T-helper 1 cell treated with Interleukin-12 subunit alpha and Interleukin-12 subunit beta and Interleukin-4 antibody, amounts not matched to agents 30 μg/mL and 1 μg/mL, for 36 hours (primary cell): ENCODE data around the gene SNX19.

Source experiments
- H3K27ac Mint-ChIP-seq: one replicate; pipeline ENCODE4 v1.8.0; 2021; ENCODE audit warnings: mild to moderate bottlenecking, mixed read lengths
- H3K27me3 Mint-ChIP-seq: one replicate; pipeline ENCODE4 v1.8.0; 2021; ENCODE audit warnings: low read depth, mixed read lengths
- H3K36me3 Mint-ChIP-seq: one replicate; pipeline ENCODE4 v1.8.0; 2021; ENCODE audit warnings: low read depth, mixed read lengths
- H3K4me1 Mint-ChIP-seq: one replicate; pipeline ENCODE4 v1.8.0; 2021; ENCODE audit warnings: low read depth, mixed read lengths
- H3K4me3 Mint-ChIP-seq: one replicate; pipeline ENCODE4 v1.8.0; 2021; ENCODE audit warnings: mild to moderate bottlenecking, moderate library complexity, mixed read lengths
- H3K9me3 Mint-ChIP-seq: one replicate; pipeline ENCODE4 v1.8.0; 2021; ENCODE audit warnings: mixed read lengths

Gene SNX19

DNA sequence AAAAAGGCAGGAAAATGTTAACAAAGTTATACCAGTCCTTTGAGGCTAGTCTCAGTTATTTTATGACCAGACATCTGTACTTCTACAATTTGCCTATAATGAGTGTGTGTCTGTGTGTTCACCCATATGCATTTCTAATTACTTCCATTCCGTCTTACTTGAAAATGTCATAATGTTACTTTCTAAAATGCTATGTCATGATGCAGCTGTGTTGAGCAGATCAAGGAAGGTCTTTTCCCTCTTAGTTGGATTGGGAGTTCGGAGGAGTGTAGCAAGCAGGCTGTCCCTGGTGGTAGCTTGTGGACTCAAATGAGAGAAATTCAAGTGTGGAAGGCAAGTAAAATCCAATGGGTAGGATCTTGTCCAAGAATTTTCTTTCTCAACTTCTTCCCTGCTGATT lies 3.0 kb downstream of the SNX19 start:
- Mint-ChIP-seq H3K27me3 (no peaks in the 10 kb centered on the region), H3K9me3 (no peaks in the 10 kb centered on the region), H3K36me3 (peaks cover 38% of the 10 kb centered on the region), H3K27ac (no peak overlapping the region), H3K4me1 (peaks cover 29% of the 10 kb centered on the region), H3K4me3 (peak overlapping the region; percentile 39)

DNA sequence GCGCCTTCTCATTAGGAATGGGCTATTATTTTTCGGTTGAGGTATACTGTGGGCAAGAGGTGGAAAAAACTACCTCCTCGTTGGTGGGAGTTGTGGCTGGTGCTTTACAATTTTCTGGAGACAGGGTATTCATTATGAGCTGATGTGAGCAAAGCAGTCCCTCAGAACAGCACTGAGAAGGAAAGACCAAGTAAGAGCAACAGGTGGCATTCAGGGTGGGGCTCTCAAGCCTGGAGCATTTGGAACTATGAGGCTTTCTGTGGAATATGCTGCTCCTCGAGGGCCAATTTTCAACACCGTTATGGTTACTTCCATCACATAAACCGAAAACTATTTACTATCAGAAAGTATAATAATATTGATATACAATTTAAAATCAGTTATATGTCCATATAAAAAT lies 3.7 kb downstream of the SNX19 start:
- no peaks in the 10 kb centered on the region for H3K9me3 Mint-ChIP-seq
- H3K27ac Mint-ChIP-seq: no peak overlapping the region
- peaks cover 29% of the 10 kb centered on the region for H3K4me1 Mint-ChIP-seq
- no peaks in the 10 kb centered on the region for H3K27me3 Mint-ChIP-seq
- no peak overlapping the region for H3K4me3 Mint-ChIP-seq
- peaks cover 38% of the 10 kb centered on the region for H3K36me3 Mint-ChIP-seq

DNA sequence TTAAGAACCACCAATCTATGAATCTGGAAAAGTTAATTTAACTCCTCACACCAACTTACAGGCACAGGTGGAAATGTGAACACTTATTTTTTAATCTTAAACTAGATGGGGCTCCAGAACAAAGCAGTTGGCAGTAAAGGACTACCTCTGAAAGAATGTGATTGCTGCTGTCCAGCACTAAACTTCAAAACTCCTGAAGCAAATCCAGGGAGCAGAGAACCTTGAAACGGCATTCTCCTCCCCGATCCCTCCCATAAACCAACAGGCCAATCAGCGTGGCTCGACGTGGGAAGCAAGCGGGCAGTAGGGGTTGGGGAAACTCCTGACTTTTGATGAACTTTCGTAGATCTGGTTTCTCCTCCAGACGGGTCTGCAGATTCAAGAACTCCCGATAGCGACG lies 5.0 kb downstream of the SNX19 start:
- H3K36me3 Mint-ChIP-seq: peaks cover 45% of the 10 kb centered on the region
- peaks cover 21% of the 10 kb centered on the region for H3K4me1 Mint-ChIP-seq
- H3K9me3 Mint-ChIP-seq: no peaks in the 10 kb centered on the region
- H3K4me3 Mint-ChIP-seq: no peak overlapping the region
- no peak overlapping the region for H3K27ac Mint-ChIP-seq
- H3K27me3 Mint-ChIP-seq: no peaks in the 10 kb centered on the region

DNA sequence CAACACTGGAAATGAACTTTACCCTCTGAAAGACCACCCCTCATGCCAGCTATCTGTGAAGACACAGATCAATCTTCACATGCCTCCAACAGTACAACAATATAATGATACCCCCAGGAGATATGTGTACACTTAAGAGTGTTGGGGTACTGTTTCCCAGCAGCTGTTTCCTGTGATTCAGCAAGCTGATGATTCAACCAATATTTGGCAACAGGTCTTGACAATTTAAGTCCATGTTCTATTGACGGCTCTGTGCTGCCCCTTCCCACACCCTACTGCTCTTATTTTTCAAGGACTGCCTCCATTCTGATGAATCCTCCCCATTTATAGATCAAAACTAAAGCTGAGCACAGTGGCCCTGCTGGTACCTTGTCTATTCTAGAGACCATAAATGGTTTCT lies 6.6 kb downstream of the SNX19 start:
- H3K27ac Mint-ChIP-seq: no peak overlapping the region
- H3K4me1 Mint-ChIP-seq: peaks cover 20% of the 10 kb centered on the region
- no peak overlapping the region for H3K4me3 Mint-ChIP-seq
- H3K27me3 Mint-ChIP-seq: no peaks in the 10 kb centered on the region
- H3K36me3 Mint-ChIP-seq: peaks cover 48% of the 10 kb centered on the region
- H3K9me3 Mint-ChIP-seq: no peaks in the 10 kb centered on the region

DNA sequence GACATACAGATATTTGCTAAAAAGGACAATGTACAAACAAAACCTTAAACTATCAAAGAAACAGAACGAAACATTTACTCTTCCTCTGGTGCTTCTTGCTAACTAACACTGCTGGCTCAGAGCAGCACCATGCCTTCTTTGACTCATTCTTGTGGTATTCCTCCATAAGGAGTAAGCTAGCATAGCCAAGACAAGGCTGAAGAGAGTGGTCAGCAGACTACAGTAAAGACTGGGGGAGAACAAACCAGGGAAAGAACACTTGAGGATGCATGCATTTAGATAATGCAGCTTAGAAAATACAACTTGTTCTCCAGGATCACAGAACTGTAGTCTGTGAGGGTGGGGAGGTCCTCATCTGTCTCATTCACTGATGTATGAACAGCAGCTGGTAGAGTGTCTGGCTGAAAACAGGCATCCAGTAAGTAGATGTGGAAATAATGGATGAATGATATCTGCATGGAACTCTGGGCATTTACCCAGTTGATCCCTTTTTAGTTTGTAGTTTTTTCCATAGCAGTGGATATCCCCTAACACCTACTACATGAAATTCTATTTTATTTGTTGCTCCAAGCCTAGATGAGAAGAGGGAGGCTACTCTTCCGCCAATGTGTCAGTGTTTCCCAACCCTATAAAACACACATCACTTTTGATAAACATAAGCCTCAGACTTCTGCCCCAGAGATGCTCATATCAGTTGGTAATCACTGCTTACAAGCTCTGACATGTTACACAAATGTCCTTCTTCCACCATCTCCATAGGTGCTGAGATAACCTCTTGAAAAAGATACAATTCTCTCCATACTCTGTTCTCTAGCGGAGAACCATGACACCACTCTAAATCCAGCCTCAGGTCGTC lies 7.3 kb downstream of the SNX19 start:
- H3K27ac Mint-ChIP-seq: no peak overlapping the region
- peaks cover 20% of the 10 kb centered on the region for H3K4me1 Mint-ChIP-seq
- H3K9me3 Mint-ChIP-seq: no peaks in the 10 kb centered on the region
- no peak overlapping the region for H3K4me3 Mint-ChIP-seq
- peaks cover 52% of the 10 kb centered on the region for H3K36me3 Mint-ChIP-seq
- H3K27me3 Mint-ChIP-seq: no peaks in the 10 kb centered on the region

DNA sequence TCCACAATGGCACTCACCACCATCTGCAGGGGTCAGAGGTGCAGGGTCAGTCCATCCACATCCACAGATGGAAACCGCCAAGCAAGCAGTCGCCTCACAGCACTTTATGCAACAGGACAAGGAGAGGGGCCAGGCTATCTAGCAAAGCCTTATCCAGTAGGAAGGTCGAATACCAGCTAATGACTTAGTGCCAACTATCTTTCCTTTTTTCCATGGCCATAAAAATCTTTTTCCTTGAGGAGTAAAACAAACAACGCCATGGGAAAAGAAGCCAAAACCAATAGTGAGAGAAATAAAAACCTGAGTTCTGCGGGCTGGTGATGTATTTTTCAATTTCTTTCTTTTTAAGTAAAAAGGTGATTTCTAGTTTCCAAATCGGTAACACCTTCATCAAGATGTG lies 8.2 kb downstream of the SNX19 start:
- no peak overlapping the region for H3K27ac Mint-ChIP-seq
- no peaks in the 10 kb centered on the region for H3K9me3 Mint-ChIP-seq
- H3K36me3 Mint-ChIP-seq: peaks cover 49% of the 10 kb centered on the region
- no peak overlapping the region for H3K4me3 Mint-ChIP-seq
- H3K27me3 Mint-ChIP-seq: no peaks in the 10 kb centered on the region
- peaks cover 14% of the 10 kb centered on the region for H3K4me1 Mint-ChIP-seq

DNA sequence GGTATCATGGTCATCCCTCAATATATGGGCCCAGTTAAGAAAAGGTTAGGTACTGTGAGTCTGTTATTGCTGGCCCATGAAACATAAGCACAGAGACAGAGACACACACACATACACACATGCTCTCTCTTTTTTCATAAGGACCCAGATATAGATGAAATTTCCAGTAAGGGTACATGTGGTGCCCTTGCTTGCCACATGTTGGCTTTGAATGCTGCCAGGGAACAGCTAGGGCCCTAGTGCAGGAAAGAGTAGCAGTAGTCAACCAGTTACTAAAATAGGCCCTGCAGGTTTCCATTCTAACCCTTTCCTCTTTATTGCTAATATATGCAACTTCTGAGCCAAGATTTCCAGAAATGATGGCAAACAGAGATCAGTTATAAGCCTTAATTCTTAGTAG lies 9.1 kb downstream of the SNX19 start:
- Mint-ChIP-seq H3K4me3 (no peak overlapping the region), H3K27ac (no peak overlapping the region), H3K4me1 (peaks cover 7% of the 10 kb centered on the region), H3K36me3 (peaks cover 45% of the 10 kb centered on the region), H3K27me3 (no peaks in the 10 kb centered on the region), H3K9me3 (no peaks in the 10 kb centered on the region)

DNA sequence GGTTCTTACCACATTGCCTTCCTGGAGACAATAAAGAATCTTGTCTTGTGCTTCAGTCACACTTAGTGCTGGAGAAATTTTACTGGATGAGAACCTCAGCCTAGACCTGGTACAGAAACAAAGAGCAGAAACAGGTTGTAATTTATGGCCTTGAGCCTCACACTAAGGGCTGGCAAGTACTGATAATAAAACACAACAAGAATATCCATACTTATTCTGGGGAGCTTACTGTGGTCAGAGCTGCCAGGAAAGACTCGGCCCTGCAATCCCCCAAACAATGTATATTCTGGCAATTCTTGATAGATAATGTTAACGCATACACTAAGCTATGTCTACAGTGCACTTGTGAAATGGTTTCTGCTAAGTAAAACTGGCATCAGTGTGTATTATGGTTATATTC lies 9.7 kb downstream of the SNX19 start:
- Mint-ChIP-seq H3K4me1 (peaks cover 7% of the 10 kb centered on the region), H3K27me3 (no peaks in the 10 kb centered on the region), H3K9me3 (no peaks in the 10 kb centered on the region), H3K4me3 (no peak overlapping the region), H3K36me3 (peaks cover 44% of the 10 kb centered on the region), H3K27ac (no peak overlapping the region)

DNA sequence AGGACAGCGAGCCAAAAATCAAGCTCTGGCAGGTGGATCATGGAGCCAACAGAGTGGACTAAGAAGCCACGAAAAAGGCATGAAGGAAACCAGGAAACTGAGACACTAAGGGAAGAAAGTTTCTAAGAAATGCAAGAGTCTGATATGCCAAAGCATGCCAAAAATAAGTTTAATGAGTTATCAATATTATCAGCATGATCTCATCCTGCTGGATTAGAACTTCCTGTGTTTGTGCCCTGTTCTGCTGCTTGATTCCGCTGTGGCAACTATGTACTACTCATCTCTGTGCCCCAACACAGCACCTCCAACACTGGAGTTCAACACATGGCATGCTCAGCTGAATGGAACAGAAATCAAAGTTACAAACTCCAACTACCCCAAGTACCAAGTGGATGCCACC lies 10.8 kb downstream of the SNX19 start:
- no peaks in the 10 kb centered on the region for H3K27me3 Mint-ChIP-seq
- peaks cover 51% of the 10 kb centered on the region for H3K36me3 Mint-ChIP-seq
- no peak overlapping the region for H3K4me3 Mint-ChIP-seq
- peaks cover 7% of the 10 kb centered on the region for H3K4me1 Mint-ChIP-seq
- H3K9me3 Mint-ChIP-seq: no peaks in the 10 kb centered on the region
- no peak overlapping the region for H3K27ac Mint-ChIP-seq

DNA sequence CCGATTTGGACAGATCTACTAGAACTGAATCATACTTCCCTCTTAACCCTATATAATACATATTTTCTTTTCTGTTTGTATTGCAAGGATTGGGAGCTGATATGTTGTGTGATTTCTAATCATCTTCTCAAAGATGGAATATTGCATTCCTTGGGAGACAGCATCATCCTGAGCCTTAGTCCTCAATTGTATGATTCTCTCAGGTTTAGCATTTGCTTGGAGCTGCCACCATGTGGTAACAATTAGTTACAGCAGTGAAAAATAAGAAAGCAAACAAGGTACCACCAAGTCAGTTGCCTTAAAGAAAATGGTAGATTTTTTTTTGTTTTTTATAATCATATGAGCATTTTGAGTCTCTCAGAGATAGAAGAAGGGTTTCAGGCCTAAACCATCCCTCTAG lies 11.9 kb downstream of the SNX19 start:
- Mint-ChIP-seq H3K9me3 (no peaks in the 10 kb centered on the region), H3K27ac (no peak overlapping the region), H3K4me3 (no peak overlapping the region), H3K27me3 (no peaks in the 10 kb centered on the region), H3K36me3 (peaks cover 46% of the 10 kb centered on the region), H3K4me1 (peaks cover 5% of the 10 kb centered on the region)

DNA sequence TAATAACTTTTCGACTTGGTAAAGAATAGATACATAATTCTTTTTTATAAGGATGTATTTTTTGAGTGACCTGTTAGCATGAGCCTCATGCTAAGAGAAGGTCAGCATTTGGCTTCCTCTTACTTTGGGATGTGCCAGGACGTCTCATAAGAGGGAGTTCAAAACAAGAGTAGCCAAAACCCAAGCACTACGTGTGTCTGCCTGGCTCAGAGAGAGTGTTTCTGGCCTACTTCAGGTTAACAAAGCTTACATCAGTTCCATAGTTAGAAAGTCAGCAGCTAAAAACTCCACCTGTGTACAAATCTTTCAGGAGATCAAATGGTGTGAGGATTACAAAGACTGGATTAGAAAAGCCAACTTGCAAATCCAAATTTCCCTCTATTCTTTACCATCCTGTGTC lies 13.9 kb downstream of the SNX19 start:
- H3K4me1 Mint-ChIP-seq: peaks cover 3% of the 10 kb centered on the region
- H3K27ac Mint-ChIP-seq: no peak overlapping the region
- no peak overlapping the region for H3K4me3 Mint-ChIP-seq
- no peaks in the 10 kb centered on the region for H3K27me3 Mint-ChIP-seq
- peaks cover 52% of the 10 kb centered on the region for H3K36me3 Mint-ChIP-seq
- no peaks in the 10 kb centered on the region for H3K9me3 Mint-ChIP-seq

DNA sequence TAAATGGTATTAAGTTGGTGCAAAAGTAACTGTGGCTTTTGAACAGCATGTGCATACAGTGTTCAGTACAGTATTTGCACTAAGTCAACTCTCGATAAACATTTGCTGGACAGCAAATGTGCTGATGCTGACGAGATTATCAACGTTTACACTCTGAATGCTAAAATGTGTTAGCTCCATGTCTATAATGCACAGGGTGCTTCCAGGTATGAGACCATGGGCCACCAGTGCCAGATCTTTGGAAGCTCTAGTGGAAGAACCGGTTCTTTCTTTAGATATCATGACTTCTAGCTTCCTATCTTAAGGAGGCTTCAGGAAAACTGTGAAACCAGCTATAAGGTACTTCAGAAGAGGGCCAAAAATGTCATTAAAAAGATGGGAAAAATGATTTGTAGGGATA lies 17.2 kb downstream of the SNX19 start:
- no peaks in the 10 kb centered on the region for H3K9me3 Mint-ChIP-seq
- H3K36me3 Mint-ChIP-seq: peaks cover 48% of the 10 kb centered on the region
- no peak overlapping the region for H3K27ac Mint-ChIP-seq
- no peaks in the 10 kb centered on the region for H3K4me1 Mint-ChIP-seq
- H3K4me3 Mint-ChIP-seq: no peak overlapping the region
- no peaks in the 10 kb centered on the region for H3K27me3 Mint-ChIP-seq

DNA sequence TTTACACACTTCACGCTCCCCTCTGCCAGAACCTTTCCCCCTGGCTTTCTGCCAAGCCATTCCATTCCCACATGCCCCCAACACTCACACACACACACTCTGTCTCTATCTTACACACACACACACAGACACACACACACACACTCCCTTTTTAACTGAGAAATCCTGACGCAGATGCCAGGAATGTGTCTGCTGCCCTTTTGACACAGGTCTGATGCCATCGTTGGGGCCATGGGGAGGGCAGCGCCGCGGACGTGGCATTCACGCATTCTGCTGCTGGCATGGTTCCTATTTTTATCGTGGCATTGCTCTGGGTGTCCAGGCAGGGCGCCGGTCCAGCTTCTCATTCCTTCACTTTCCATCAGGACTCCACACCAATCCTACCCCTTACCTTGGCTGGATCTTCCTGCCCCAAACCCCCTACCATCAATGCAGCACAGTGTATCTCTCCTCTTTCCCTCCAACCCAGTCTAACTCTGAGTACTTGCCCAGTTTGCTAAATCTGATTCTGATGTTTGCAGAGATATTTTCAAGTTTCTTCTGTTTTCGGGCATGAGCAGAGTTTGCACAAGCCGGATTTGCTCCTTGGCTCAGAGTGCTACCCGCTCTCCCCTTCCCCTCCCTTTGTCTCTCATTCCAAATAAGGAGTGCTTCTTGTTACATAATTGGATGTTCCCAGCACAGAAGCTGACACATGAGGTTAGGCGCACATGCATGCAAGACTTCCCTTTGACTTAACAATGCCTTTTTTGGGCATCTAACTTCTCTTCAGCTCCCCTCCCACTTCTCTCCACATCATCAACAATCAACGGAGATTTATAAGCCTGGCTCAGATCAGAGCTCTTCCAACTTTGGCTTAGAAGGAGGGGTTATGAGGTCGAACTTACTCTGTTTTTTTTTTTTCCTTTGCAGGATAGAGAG lies 18.8 kb downstream of the SNX19 start:
- Mint-ChIP-seq H3K9me3 (no peaks in the 10 kb centered on the region), H3K27ac (no peak overlapping the region), H3K36me3 (peaks cover 55% of the 10 kb centered on the region), H3K4me1 (no peaks in the 10 kb centered on the region), H3K4me3 (no peak overlapping the region), H3K27me3 (no peaks in the 10 kb centered on the region)

DNA sequence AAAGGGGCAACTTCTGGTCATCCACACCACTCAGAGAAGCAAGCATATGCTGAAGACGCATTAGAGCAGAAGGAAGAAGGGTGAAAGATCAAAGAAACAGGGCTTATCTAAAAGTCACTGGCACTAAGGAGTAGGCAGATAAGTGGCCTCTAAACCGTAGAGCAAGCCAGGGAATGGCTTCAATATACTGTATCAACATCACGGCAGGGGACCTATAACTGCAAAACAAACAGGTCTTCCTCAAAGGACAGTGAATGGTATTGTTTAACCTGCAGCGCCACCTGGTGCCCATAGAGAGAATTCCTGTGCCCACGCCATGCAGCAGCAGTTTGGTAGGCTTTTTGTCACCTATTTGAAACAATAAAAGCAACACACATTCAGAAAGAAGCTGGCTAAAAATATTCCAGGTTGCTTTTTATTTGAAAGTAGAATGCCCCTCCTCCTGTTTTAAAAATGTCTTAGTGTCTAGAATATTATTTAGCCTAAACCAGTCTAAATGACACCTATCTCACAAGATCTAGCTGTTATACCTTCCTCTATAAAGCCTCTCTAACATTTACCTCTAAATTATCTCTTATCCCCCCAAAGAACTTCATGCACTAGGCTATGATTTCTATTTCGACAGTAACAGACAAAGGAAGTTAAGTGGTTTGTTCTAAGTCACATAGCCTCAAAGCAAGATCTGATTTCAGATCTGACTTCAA lies 21.8 kb downstream of the SNX19 start:
- Mint-ChIP-seq H3K4me3 (no peak overlapping the region), H3K36me3 (peaks cover 40% of the 10 kb centered on the region), H3K27me3 (no peaks in the 10 kb centered on the region), H3K27ac (no peak overlapping the region), H3K4me1 (no peaks in the 10 kb centered on the region), H3K9me3 (no peaks in the 10 kb centered on the region)
